Neuronal stem cell (in vitro differentiated cells): ENCODE results near the gene SUPT3H.

Experiments
- DNase-seq: peaks from one replicate; pipeline ENCODE4 v3.0.0-alpha.2; 2013; ENCODE audit warnings: low spot score
- H2AFZ ChIP-seq: one replicate; pipeline ENCODE4 v1.6.1; 2013; ENCODE audit warnings: mild to moderate bottlenecking, low read length, inconsistent platforms
- H2AK5ac ChIP-seq: 2 replicates; pipeline ENCODE4 v1.6.1; 2013; ENCODE audit warnings: low read depth, mild to moderate bottlenecking, inconsistent platforms, low read length, moderate library complexity, mixed read lengths
- H2BK120ac ChIP-seq: 2 replicates; pipeline ENCODE4 v1.6.1; 2013; ENCODE audit warnings: low read depth, mild to moderate bottlenecking, inconsistent platforms, low read length, moderate library complexity, mixed read lengths
- H2BK12ac ChIP-seq: one replicate; pipeline ENCODE4 v1.6.1; 2013; ENCODE audit warnings: low read length, inconsistent platforms
- H2BK15ac ChIP-seq: 2 replicates; pipeline ENCODE4 v1.6.1; 2013; ENCODE audit warnings: mild to moderate bottlenecking, low read length, inconsistent platforms, mixed read lengths
- H2BK5ac ChIP-seq: one replicate; pipeline ENCODE4 v1.6.1; 2013; ENCODE audit warnings: inconsistent platforms, mild to moderate bottlenecking, low read length, moderate library complexity
- H3K14ac ChIP-seq: one replicate; pipeline ENCODE4 v1.6.1; 2013; ENCODE audit warnings: low read length, inconsistent platforms
- H3K18ac ChIP-seq: 2 replicates; pipeline ENCODE4 v1.6.1; 2013; ENCODE audit warnings: low read length, inconsistent platforms
- H3K23ac ChIP-seq: 2 replicates; pipeline ENCODE4 v1.6.1; 2013; ENCODE audit warnings: low read depth, mild to moderate bottlenecking, mixed read lengths, low read length, inconsistent platforms; ENCODE audit not compliant: poor library complexity
- H3K27ac ChIP-seq: replicated peaks from 3 replicates; pipeline ENCODE4 v1.5.1; 2013; ENCODE audit warnings: low read length, inconsistent platforms
- H3K27me3 ChIP-seq, 3 experiments: 2 replicates each; pipeline ENCODE4 v1.6.1; 2013; ENCODE audit warnings: low read length in 3 of 3, mild to moderate bottlenecking in 2 of 3, inconsistent platforms in 1 of 3, low read depth in 1 of 3, mixed read lengths in 1 of 3, moderate library complexity in 1 of 3; ENCODE audit not compliant: control insufficient read depth in 3 of 3, insufficient read depth in 3 of 3
- H3K36me3 ChIP-seq, 2 donors: replicated peaks in 1 of 2; 2 replicates each; pipeline ENCODE4 v1.6.1; 2013; ENCODE audit warnings: low read length in 2 of 2; ENCODE audit not compliant: control insufficient read depth in 2 of 2, insufficient read depth in 2 of 2
- H3K4ac ChIP-seq: 2 replicates; pipeline ENCODE4 v1.6.1; 2013; ENCODE audit warnings: inconsistent platforms, mild to moderate bottlenecking, low read length, moderate library complexity
- H3K4me1 ChIP-seq, 2 donors: 1 replicate in 1 of 2; 2 replicates in 1 of 2; pipeline ENCODE4 v1.6.1; 2013; ENCODE audit warnings: low read length in 2 of 2, low read depth in 1 of 2; ENCODE audit not compliant: control insufficient read depth in 2 of 2, insufficient read depth in 1 of 2
- H3K4me2 ChIP-seq: one replicate; pipeline ENCODE4 v1.6.1; 2013; ENCODE audit warnings: mild to moderate bottlenecking, low read length, inconsistent platforms; ENCODE audit not compliant: insufficient read depth, poor library complexity, severe bottlenecking
- H3K4me3 ChIP-seq, 2 donors: 2 replicates each; pipeline ENCODE4 v1.5.1; 2013; ENCODE audit warnings: low read length in 2 of 2, mild to moderate bottlenecking in 2 of 2, inconsistent platforms in 1 of 2, moderate library complexity in 1 of 2
- H3K79me1 ChIP-seq: one replicate; pipeline ENCODE4 v1.6.1; 2013; ENCODE audit warnings: low read depth, mild to moderate bottlenecking, inconsistent platforms, low read length, moderate library complexity
- H3K9ac ChIP-seq: one replicate; pipeline ENCODE4 v1.6.1; 2013; ENCODE audit warnings: mild to moderate bottlenecking, low read depth, low read length, inconsistent platforms; ENCODE audit not compliant: poor library complexity
- H3K9me3 ChIP-seq, 2 donors: replicated peaks in 1 of 2; 2 replicates each; pipeline versions ENCODE3 to v1.6.1; 2013; ENCODE audit warnings: low read length in 2 of 2, mild to moderate bottlenecking in 2 of 2, inconsistent platforms in 1 of 2, low read depth in 1 of 2, mixed read lengths in 1 of 2, moderate library complexity in 1 of 2; ENCODE audit not compliant: control insufficient read depth in 2 of 2, insufficient read depth in 1 of 2
- H4K8ac ChIP-seq: one replicate; pipeline ENCODE4 v1.6.1; 2013; ENCODE audit warnings: low read depth, mild to moderate bottlenecking, inconsistent platforms, low read length, moderate library complexity
- H4K91ac ChIP-seq: one replicate; pipeline ENCODE4 v1.6.1; 2013; ENCODE audit warnings: low read length, low read depth, mild to moderate bottlenecking, inconsistent platforms; ENCODE audit not compliant: poor library complexity
- WGBS, 2 donors: extraction: QIAGEN DNeasy Blood & Tissue Kit; methylation state at CpG; one replicate each; pipeline ENCODE4 v1.1.7; 2013; ENCODE audit warnings: missing lambda C conversion rate in 2 of 2, mixed read lengths in 1 of 2; ENCODE audit not compliant: insufficient read length in 2 of 2, insufficient replicate concordance in 1 of 2; ENCODE audit errors: extremely low coverage in 2 of 2; 5-methylcytosine and 5-hydroxymethylcytosine counted together

Gene SUPT3H

DNA sequence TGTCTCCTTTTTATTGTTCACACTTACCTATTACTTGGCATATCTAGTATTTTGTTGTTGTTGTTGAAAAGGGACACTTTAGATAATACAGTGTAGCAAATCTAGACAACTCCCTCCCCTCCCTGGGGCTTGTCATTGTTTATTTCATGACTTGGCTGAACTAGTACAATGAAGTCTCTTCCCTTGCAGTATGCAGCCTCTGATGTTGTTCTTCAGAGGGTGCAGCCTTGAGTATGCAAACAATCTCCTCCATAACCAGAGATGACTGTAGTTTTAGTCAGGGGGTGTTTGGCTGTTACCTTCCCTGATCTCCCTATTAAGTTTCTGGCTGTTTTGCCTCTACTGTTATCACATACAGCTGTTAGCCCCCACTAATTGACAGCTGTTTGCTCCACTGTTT is 365.0 kb downstream of the SUPT3H start:
- Histone ChIP-seq H3K9ac (no peak overlapping the region), H2AK5ac (no peak overlapping the region), H2BK120ac (no peak overlapping the region), H3K27me3 (no peaks in the 10 kb centered on the region), H4K8ac (no peak overlapping the region), H3K36me3 (peaks cover 0 to 20% of the 10 kb centered on the region in 2 donors), H3K23ac (no peak overlapping the region), H3K4me1 (peaks cover 0 to 2% of the 10 kb centered on the region in 2 donors), H2AFZ (no peak overlapping the region), H3K4me3 (no peak overlapping the region), H3K79me1 (no peaks in the 10 kb centered on the region), H2BK5ac (no peak overlapping the region), H3K4ac (no peak overlapping the region), H3K27ac (no peak overlapping the region), H3K14ac (no peak overlapping the region), H2BK15ac (no peak overlapping the region), H3K9me3 (peaks cover 0 to 35% of the 10 kb centered on the region in 2 donors), H3K18ac (no peak overlapping the region), H2BK12ac (no peak overlapping the region), H3K4me2 (no peak overlapping the region), H4K91ac (no peak overlapping the region)
- no peak for DNase-seq

DNA sequence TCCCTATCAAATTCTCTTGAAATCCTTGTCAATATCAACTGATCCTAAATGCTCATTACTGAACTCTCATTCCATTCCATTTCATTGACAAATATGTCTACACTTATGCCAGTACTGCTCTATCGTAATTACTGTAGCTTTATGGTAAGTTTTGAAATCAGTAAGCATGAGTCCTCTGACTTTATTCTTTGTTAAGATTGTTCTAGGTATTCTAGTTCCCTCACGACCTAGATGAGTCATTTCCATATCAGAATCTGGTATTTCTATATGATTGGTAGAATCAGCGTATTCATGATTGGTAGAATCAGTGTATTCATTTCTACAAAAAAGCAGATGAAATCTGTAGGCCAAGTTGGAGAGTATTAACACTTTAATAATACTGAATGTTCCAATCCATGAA is 368.2 kb downstream of the SUPT3H start:
- Histone ChIP-seq H2AFZ (no peak overlapping the region), H3K23ac (no peak overlapping the region), H3K9ac (no peak overlapping the region), H3K27me3 (no peaks in the 10 kb centered on the region), H3K14ac (no peak overlapping the region), H3K4me2 (no peak overlapping the region), H3K79me1 (no peaks in the 10 kb centered on the region), H2BK12ac (no peak overlapping the region), H4K8ac (no peak overlapping the region), H2BK15ac (no peak overlapping the region), H3K4ac (no peak overlapping the region), H3K9me3 (peaks cover 0 to 43% of the 10 kb centered on the region in 2 donors), H2AK5ac (no peak overlapping the region), H4K91ac (no peak overlapping the region), H3K27ac (no peak overlapping the region), H2BK120ac (no peak overlapping the region), H2BK5ac (no peak overlapping the region), H3K18ac (no peak overlapping the region), H3K36me3 (peaks cover 0 to 19% of the 10 kb centered on the region in 2 donors), H3K4me1 (peaks cover 0 to 2% of the 10 kb centered on the region in 2 donors), H3K4me3 (no peak overlapping the region)
- no CpG with 5 or more reads among the region's 3 CpGs for WGBS, 2 donors
- no peak for DNase-seq

DNA sequence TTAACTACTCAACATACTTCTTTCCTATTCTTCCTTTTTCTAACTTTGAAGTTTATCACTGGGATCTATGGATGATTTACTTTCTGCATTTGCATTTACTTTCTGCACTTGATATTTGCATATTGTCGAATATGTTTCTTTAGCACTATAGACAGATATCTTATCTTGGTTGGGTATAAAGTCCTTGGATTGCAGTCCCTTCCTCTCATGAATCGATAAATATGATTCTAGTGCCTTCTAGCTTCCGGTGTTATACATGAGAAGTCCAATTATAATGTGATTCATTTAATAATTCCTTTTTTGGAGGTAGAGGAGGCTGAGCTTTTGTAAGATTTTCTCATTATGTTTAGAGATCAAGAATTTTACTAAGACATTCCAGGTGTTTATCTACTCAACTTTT is 370.8 kb downstream of the SUPT3H start:
- Histone ChIP-seq H3K4me3 (no peak overlapping the region), H3K23ac (no peak overlapping the region), H2AFZ (no peak overlapping the region), H3K9me3 (peaks cover 0 to 20% of the 10 kb centered on the region in 2 donors), H3K4ac (no peak overlapping the region), H3K36me3 (peaks cover 0 to 2% of the 10 kb centered on the region in 2 donors), H3K27ac (no peak overlapping the region), H3K79me1 (no peaks in the 10 kb centered on the region), H2BK15ac (no peak overlapping the region), H3K9ac (no peak overlapping the region), H2BK120ac (no peak overlapping the region), H2BK5ac (no peak overlapping the region), H4K8ac (no peak overlapping the region), H3K18ac (no peak overlapping the region), H3K14ac (no peak overlapping the region), H2BK12ac (no peak overlapping the region), H4K91ac (no peak overlapping the region), H3K27me3 (no peaks in the 10 kb centered on the region), H3K4me2 (no peak overlapping the region), H3K4me1 (no peaks in the 10 kb centered on the region), H2AK5ac (no peak overlapping the region)
- whole genome bisulfite sequencing, 2 donors, result no CpG with 5 or more reads among the region's 3 CpGs
- no peak for DNase-seq

DNA sequence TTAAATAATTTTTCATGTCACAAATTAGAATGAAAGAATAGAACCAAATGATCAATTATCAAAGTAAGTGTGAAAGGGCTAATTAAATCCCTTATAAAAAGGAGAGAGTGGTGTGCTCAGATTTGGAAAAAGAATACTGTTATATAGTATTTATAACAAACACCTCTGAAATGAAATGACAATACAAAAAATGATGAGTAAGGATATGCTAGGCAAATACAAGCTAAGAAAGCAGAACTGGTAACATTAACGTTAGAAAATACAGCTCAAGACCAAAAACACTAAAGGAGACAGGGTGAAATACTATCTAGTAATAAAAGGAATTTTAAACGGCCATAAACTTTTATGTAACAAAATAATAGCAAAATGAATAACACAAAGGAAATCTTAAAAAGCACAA is 373.8 kb downstream of the SUPT3H start:
- no peak overlapping the region for H2BK5ac ChIP-seq
- no peak overlapping the region for H2BK15ac ChIP-seq
- DNase-seq, result no peak
- no CpG with 5 or more reads among the region's 2 CpGs for WGBS, 2 donors
- H3K9ac ChIP-seq, result no peak overlapping the region
- no peak overlapping the region for H3K14ac ChIP-seq
- no peak overlapping the region for H3K4me2 ChIP-seq
- peaks cover 0 to 2% of the 10 kb centered on the region in 2 donors for H3K36me3 ChIP-seq
- no peak overlapping the region for H4K91ac ChIP-seq
- H2BK12ac ChIP-seq, result no peak overlapping the region
- no peak overlapping the region for H3K4me3 ChIP-seq
- H3K18ac ChIP-seq, result no peak overlapping the region
- H3K27ac ChIP-seq, result no peak overlapping the region
- H4K8ac ChIP-seq, result no peak overlapping the region
- no peak overlapping the region for H2BK120ac ChIP-seq
- no peak overlapping the region for H2AFZ ChIP-seq
- H3K9me3 ChIP-seq, result peaks cover 0 to 12% of the 10 kb centered on the region in 2 donors
- no peaks in the 10 kb centered on the region for H3K79me1 ChIP-seq
- no peak overlapping the region for H3K4ac ChIP-seq
- H3K23ac ChIP-seq, result no peak overlapping the region
- H3K27me3 ChIP-seq, result no peaks in the 10 kb centered on the region
- H3K4me1 ChIP-seq, result no peaks in the 10 kb centered on the region
- no peak overlapping the region for H2AK5ac ChIP-seq
